CD4-positive, alpha-beta T cell treated with Interleukin-17A for 4 hours (primary cell): ENCODE measurements around the gene SPPL3.
"Not testable (repeated sequence)": the region's sequence is repeated elsewhere in the genome, so short reads cannot be mapped to it uniquely, and the experiment has no call there.

Source experiments
- DNase-seq: peaks from one replicate; pipeline ENCODE4 v3.0.0-alpha.2; 2020; ENCODE audit warnings: mixed read lengths

The SPPL3 gene

GRCh38 chr12:120904197-120904773 is at the start of gene SPPL3:
Gene SPPL3 (minus strand): TSS chr12:120904358. CDS start chr12:120903867, 491 bp downstream.
- peak; percentile 96 for DNase-seq

- no peak for DNase-seq
Measured at GRCh38 chr12:120950807-120951206, 46.6 kb upstream of the SPPL3 start.

- DNase-seq = not testable (repeated sequence)
Measured at GRCh38 chr12:120950260-120950799, 46.2 kb upstream of the SPPL3 start.

GRCh38 chr12:120945516-120945915 is 41.4 kb upstream of the SPPL3 start:
- not testable (repeated sequence) for DNase-seq

GRCh38 chr12:120944645-120945217 is 40.6 kb upstream of the SPPL3 start:
- DNase-seq = peak; percentile 81

- no peak for DNase-seq
Measured at GRCh38 chr12:120943482-120943881, 39.3 kb upstream of the SPPL3 start.

GRCh38 chr12:120941846-120942405 is 37.8 kb upstream of the SPPL3 start:
- no peak for DNase-seq

- no peak for DNase-seq
Measured at GRCh38 chr12:120941412-120941811, 37.3 kb upstream of the SPPL3 start.

GRCh38 chr12:120940799-120941198 is 36.6 kb upstream of the SPPL3 start:
- DNase-seq = no peak

- no peak for DNase-seq
Measured at GRCh38 chr12:120940006-120940405, 35.8 kb upstream of the SPPL3 start.

GRCh38 chr12:120939523-120939922 is 35.4 kb upstream of the SPPL3 start:
- no peak for DNase-seq

- no peak for DNase-seq
Measured at GRCh38 chr12:120938496-120938895, 34.3 kb upstream of the SPPL3 start.

GRCh38 chr12:120936197-120936596 is 32.0 kb upstream of the SPPL3 start:
- DNase-seq = no peak

- DNase-seq = no peak
Measured at GRCh38 chr12:120933786-120934185, 29.6 kb upstream of the SPPL3 start.

- no peak for DNase-seq
Measured at GRCh38 chr12:120932956-120933526, 28.9 kb upstream of the SPPL3 start.

GRCh38 chr12:120932058-120932457 is 27.9 kb upstream of the SPPL3 start:
- no peak for DNase-seq

GRCh38 chr12:120930032-120930431 is 25.9 kb upstream of the SPPL3 start:
- DNase-seq = no peak

GRCh38 chr12:120928864-120929652 is 24.9 kb upstream of the SPPL3 start:
- no peak for DNase-seq

- DNase-seq = no peak
Measured at GRCh38 chr12:120925740-120926563, 21.8 kb upstream of the SPPL3 start.

- no peak for DNase-seq
Measured at GRCh38 chr12:120922279-120922678, 18.1 kb upstream of the SPPL3 start.

- no peak for DNase-seq
Measured at GRCh38 chr12:120921637-120922036, 17.5 kb upstream of the SPPL3 start.

- DNase-seq = no peak
Measured at GRCh38 chr12:120920178-120920577, 16.0 kb upstream of the SPPL3 start.
